Measurements from ENCODE around the gene LMCD1.

The LMCD1 gene

GRCh38 chr3:8482960-8483665, 18.5 kb upstream of the LMCD1 start:
- no peak overlapping the region for H3K4me3 ChIP-seq (ENCODE audit: low read depth, low read length)
- DNase-seq (ENCODE audit: low read depth): peak; percentile 80
- no peak for TF ChIP-seq CTCF (IDR thresholded peaks at IDR 0.05; ENCODE audit: control insufficient read depth, extremely low read depth, insufficient read depth)

- TF ChIP-seq CTCF (IDR thresholded peaks at IDR 0.05; ENCODE audit: control insufficient read depth, extremely low read depth, insufficient read depth): no peak
- no peak for DNase-seq (ENCODE audit: low read depth)
These were observed 17.0 kb upstream of the LMCD1 start for GRCh38 chr3:8484409-8485140.

GRCh38 chr3:8485141-8485870, 16.3 kb upstream of the LMCD1 start:
- DNase-seq (ENCODE audit: low read depth): no peak
- H3K4me3 ChIP-seq (ENCODE audit: low read depth, low read length): no peak overlapping the region
- TF ChIP-seq CTCF (IDR thresholded peaks at IDR 0.05; ENCODE audit: control insufficient read depth, extremely low read depth, insufficient read depth): no peak

More at GRCh38 chr3:8484409-8485140, 17.0 kb upstream of the LMCD1 start:
- no peak overlapping the region for H3K4me3 ChIP-seq (ENCODE audit: low read depth, low read length)

- DNase-seq (ENCODE audit: low read depth): no peak
- TF ChIP-seq CTCF (IDR thresholded peaks at IDR 0.05; ENCODE audit: control insufficient read depth, extremely low read depth, insufficient read depth): no peak
- H3K4me3 ChIP-seq (ENCODE audit: low read depth, low read length): no peak overlapping the region
These were observed 15.7 kb upstream of the LMCD1 start for GRCh38 chr3:8485943-8486342.

- no peak for TF ChIP-seq CTCF (IDR thresholded peaks at IDR 0.05; ENCODE audit: control insufficient read depth, extremely low read depth, insufficient read depth)
- no peak for DNase-seq (ENCODE audit: low read depth)
- H3K4me3 ChIP-seq (ENCODE audit: low read depth, low read length): no peak overlapping the region
These were observed 15.2 kb upstream of the LMCD1 start for GRCh38 chr3:8486434-8486833.

GRCh38 chr3:8486936-8487335, 14.7 kb upstream of the LMCD1 start:
- TF ChIP-seq CTCF (IDR thresholded peaks at IDR 0.05; ENCODE audit: control insufficient read depth, extremely low read depth, insufficient read depth): no peak
- no peak overlapping the region for H3K4me3 ChIP-seq (ENCODE audit: low read depth, low read length)
- no peak for DNase-seq (ENCODE audit: low read depth)

Data from LNCaP clone FGC (cell line).